ENCODE results near the gene SLC13A1.

- TF ChIP-seq ZNF274 (IDR thresholded peaks at IDR 0.05; ENCODE audit: low read depth, low read length) = no peak
- TF ChIP-seq YY1 (IDR thresholded peaks at IDR 0.05; ENCODE audit: insufficient read depth, insufficient read length) = no peak
Measured at GRCh38 chr7:123241809-123242208, 42.0 kb upstream of the SLC13A1 start.
